Measurements from ENCODE around the gene DNAH2. TPM values are rescaled to one million over a fixed set of nuclear protein-coding genes. Genes with fewer than 3 reads are reported as not detected.

Gene DNAH2
- total RNA-seq, 4 donors from 2014 or later, result under 0.01 to 0.22 (median 0.20) TPM; not detected in 1

DNA sequence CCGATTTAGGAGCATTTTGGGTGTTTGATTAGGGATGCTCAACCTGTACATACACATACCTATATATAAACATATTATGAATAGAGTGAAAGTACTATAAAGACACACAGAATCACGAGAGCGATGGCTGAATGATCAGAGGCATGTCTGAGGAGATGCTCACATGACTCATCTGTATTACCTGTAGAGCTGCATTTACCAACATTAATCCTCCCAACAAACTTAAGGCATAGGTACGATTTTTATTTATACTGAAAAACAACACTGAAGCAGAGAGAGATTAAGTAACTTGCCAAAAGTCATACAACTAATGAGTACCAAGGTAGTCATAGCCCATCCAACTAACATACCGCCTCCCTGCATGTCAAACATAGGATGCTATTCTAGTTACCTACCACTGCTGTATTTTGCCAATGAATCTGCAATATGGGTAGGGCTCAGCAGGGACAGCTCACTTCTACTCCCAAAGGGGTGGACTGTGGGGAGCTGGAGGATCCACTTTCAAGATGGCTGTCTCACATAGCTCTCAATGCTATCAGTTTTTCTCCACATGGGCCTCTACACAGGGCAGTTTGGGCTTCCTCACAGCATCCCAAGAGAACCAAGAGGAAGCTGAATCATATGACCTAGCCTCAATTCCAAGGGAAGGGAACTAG, 147.6 kb downstream of the DNAH2 start:
- 90 to 92% methylated on average over 5 of the region's 5 CpGs for WGBS, 2 donors
- no peaks in the 10 kb centered on the region for H3K4me1 ChIP-seq
- H3K27me3 ChIP-seq, result no peaks in the 10 kb centered on the region
- H3K36me3 ChIP-seq, result peaks cover 0 to 2% of the 10 kb centered on the region in 2 donors
- no peak for DNase-seq
- no peak overlapping the region for H3K4me3 ChIP-seq (replicated peaks in 1 of 3)
- no peak overlapping the region for H3K27ac ChIP-seq
- H3K9me3 ChIP-seq, result no peaks in the 10 kb centered on the region
- TF ChIP-seq CTCF (IDR thresholded peaks at IDR 0.05), result no peak
- TF ChIP-seq POLR2A (IDR thresholded peaks at IDR 0.05), result no peak
- intact Hi-C loops (cut with DNase I), result loop anchor here (5.0 kb wide), 2 partner anchors 62 to 122 kb away; partner anchors contain the start of gene KCNAB3

DNA sequence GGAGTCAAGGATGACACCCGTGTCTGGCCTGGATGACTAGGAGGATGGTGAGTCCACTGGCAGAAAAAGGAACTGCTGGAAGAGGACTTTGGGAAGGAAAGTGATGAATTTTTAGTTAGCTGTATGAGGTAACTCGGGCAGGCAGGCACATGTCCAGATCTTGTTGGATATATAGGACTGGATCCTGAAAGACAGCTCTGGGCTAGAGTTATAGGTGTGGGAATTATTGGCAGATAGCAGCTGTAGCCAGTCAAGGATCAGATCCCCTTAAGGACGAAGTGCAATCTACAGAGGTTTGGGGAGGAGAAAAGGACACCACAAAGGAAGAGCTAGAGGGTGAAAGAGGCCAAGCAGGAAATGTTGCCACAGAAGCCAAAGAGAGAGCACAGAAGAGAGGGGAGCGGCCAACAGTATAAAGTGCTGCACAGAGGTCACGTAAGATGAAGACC, 150.4 kb downstream of the DNAH2 start:
- intact Hi-C loops (cut with DNase I), result no loop called here
- no peak for DNase-seq
- Histone ChIP-seq H3K9me3 (no peaks in the 10 kb centered on the region), H3K36me3 (peaks cover 0 to 2% of the 10 kb centered on the region in 2 donors), H3K27ac (no peak overlapping the region), H3K27me3 (no peaks in the 10 kb centered on the region), H3K4me3 (replicated peaks in 1 of 3) (no peak overlapping the region), H3K4me1 (no peaks in the 10 kb centered on the region)
- TF ChIP-seq CTCF (IDR thresholded peaks at IDR 0.05) (no peak), POLR2A (IDR thresholded peaks at IDR 0.05) (no peak)
- 81 to 88% methylated on average over 5 of the region's 5 CpGs for WGBS, 2 donors

- 65 to 68% methylated on average over 4 of the region's 4 CpGs for WGBS, 2 donors
- no peak overlapping the region for H3K4me3 ChIP-seq (replicated peaks in 1 of 3)
- no peak for DNase-seq
- H3K27me3 ChIP-seq, result no peaks in the 10 kb centered on the region
- no peak overlapping the region for H3K27ac ChIP-seq
- peaks cover 5 to 6% of the 10 kb centered on the region in 2 donors for H3K4me1 ChIP-seq
- TF ChIP-seq POLR2A (IDR thresholded peaks at IDR 0.05) (no peak), CTCF (IDR thresholded peaks at IDR 0.05) (no peak)
- intact Hi-C loops (cut with DNase I), result no loop called here
- no peaks in the 10 kb centered on the region for H3K36me3 ChIP-seq
- H3K9me3 ChIP-seq, result no peaks in the 10 kb centered on the region
Measured at GRCh38 chr17:7873051-7873450, 155.5 kb downstream of the DNAH2 start.

GRCh38 chr17:7875804-7876370, 158.3 kb downstream of the DNAH2 start:
- H3K36me3 ChIP-seq, result no peaks in the 10 kb centered on the region
- no peak for DNase-seq
- H3K27ac ChIP-seq, result no peak overlapping the region
- intact Hi-C loops (cut with DNase I), result no loop called here
- H3K27me3 ChIP-seq, result no peaks in the 10 kb centered on the region
- TF ChIP-seq POLR2A (IDR thresholded peaks at IDR 0.05) (no peak), CTCF (IDR thresholded peaks at IDR 0.05) (no peak)
- no peaks in the 10 kb centered on the region for H3K9me3 ChIP-seq
- H3K4me3 ChIP-seq (replicated peaks in 1 of 3), result no peak overlapping the region
- H3K4me1 ChIP-seq, result peaks cover 5 to 6% of the 10 kb centered on the region in 2 donors
- 63 to 68% methylated on average over 2 of the region's 2 CpGs for WGBS, 2 donors

DNA sequence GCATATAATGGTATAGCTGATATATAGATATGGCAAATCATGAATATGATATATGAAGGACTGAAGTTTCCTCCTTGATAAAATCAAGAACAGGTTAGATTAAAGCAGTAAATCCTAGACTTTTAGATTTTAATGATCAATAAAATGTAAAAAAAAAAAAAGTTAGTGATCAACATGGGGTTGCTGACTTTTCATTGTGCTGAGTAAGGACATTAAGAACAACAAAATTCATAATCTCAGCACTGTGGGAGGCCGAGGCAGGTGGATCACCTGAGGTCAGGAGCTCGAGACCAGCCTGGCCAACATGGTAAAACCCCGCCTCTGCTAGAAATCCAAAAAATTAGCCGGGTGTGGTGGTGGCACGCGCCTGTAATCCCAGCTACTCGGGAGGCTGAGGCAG, 160.7 kb downstream of the DNAH2 start:
- WGBS, 2 donors, result 93 to 96% methylated on average over 7 of the region's 7 CpGs
- intact Hi-C loops (cut with DNase I), result no loop called here
- H3K9me3 ChIP-seq, result no peaks in the 10 kb centered on the region
- no peak overlapping the region for H3K4me3 ChIP-seq (replicated peaks in 1 of 3)
- TF ChIP-seq POLR2A (IDR thresholded peaks at IDR 0.05), result no peak
- no peak for TF ChIP-seq CTCF (IDR thresholded peaks at IDR 0.05)
- H3K27ac ChIP-seq, result no peak overlapping the region
- H3K4me1 ChIP-seq, result peaks cover 5 to 10% of the 10 kb centered on the region in 2 donors
- no peaks in the 10 kb centered on the region for H3K27me3 ChIP-seq
- no peak for DNase-seq
- no peaks in the 10 kb centered on the region for H3K36me3 ChIP-seq
